ENCODE results near the gene TRIM65. TPM values are rescaled to one million over a fixed set of nuclear protein-coding genes. Genes with fewer than 3 reads are reported as not detected.

The TRIM65 gene
- total and polyA plus RNA-seq, 2 of the 13 experiments (the other 11 are each of a cell fraction or from before 2014, with no cell fraction given) = 10.3 to 22.4 TPM

DNA sequence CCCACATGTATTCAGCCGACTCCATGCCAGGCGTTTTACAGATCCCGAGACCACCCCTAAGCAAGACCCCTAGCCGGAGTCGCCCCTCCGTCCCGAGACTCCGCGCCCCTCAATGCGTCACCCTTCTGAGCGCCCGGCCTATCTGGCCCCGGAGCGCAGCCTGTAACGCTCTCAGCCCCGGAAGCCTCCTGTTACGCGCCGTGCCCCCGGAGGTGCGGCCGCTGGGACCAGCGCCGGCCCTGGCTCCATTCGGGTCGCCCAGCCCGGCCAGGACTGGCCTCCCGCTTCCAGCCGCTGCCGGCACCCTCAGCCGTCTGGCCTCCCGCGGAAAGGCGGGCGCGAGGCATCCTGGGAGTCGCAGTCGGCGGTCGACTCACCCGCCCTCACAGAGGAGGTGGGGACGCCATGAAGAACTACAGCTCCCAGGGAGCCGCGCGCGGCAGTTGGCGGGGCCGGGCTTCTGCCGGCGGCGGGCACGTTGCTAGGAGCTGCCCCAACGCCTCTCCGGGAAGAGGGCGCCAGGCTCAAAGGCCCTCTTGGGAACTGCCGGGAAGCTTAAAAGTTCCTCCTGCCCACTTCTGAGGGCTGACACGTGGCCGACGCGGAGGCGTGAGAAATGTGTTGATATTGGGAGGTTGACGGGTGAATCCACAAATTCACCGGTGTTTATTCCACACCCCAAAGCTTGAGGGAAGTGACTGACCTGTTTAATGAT is 44.1 kb upstream of the TRIM65 start, which contains the start of gene FBF1 (continued):
- TF ChIP-seq, protein P1, sequence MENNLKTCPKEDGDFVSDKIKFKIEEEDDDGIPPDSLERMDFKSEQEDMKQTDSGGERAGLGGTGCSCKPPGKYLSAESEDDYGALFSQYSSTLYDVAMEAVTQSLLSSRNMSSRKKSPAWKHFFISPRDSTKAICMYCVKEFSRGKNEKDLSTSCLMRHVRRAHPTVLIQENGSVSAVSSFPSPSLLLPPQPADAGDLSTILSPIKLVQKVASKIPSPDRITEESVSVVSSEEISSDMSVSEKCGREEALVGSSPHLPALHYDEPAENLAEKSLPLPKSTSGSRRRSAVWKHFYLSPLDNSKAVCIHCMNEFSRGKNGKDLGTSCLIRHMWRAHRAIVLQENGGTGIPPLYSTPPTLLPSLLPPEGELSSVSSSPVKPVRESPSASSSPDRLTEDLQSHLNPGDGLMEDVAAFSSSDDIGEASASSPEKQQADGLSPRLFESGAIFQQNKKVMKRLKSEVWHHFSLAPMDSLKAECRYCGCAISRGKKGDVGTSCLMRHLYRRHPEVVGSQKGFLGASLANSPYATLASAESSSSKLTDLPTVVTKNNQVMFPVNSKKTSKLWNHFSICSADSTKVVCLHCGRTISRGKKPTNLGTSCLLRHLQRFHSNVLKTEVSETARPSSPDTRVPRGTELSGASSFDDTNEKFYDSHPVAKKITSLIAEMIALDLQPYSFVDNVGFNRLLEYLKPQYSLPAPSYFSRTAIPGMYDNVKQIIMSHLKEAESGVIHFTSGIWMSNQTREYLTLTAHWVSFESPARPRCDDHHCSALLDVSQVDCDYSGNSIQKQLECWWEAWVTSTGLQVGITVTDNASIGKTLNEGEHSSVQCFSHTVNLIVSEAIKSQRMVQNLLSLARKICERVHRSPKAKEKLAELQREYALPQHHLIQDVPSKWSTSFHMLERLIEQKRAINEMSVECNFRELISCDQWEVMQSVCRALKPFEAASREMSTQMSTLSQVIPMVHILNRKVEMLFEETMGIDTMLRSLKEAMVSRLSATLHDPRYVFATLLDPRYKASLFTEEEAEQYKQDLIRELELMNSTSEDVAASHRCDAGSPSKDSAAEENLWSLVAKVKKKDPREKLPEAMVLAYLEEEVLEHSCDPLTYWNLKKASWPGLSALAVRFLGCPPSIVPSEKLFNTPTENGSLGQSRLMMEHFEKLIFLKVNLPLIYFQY (CRISPR knock-in tag; IDR thresholded peaks at IDR 0.05; ENCODE audit: borderline replicate concordance) = peak; percentile 91
- TF ChIP-seq XBP1 (CRISPR knock-in tag; IDR thresholded peaks at IDR 0.05) (no peak), U2AF2 (IDR thresholded peaks at IDR 0.05; ENCODE audit: low read depth, low read length) (no peak), ZNF569 (CRISPR knock-in tag; IDR thresholded peaks at IDR 0.05; ENCODE audit: borderline replicate concordance) (peak; percentile 71; the same call in 1 of the 2 replicates), TRAFD1 (CRISPR knock-in tag; IDR thresholded peaks at IDR 0.05; ENCODE audit: borderline replicate concordance) (0 out of 2 replicates have a peak, but pooled peaks have one; percentile 26), MLXIP (CRISPR knock-in tag; IDR thresholded peaks at IDR 0.05; ENCODE audit: borderline replicate concordance) (no peak; the same call in 1 of the 2 replicates), DDIT3 (CRISPR knock-in tag; IDR thresholded peaks at IDR 0.05) (no peak; the same call in 1 of the 2 replicates), NFYC (CRISPR knock-in tag; IDR thresholded peaks at IDR 0.05) (peak; percentile 65), ONECUT2 (CRISPR knock-in tag; IDR thresholded peaks at IDR 0.05) (no peak), ZNF441 (CRISPR knock-in tag; IDR thresholded peaks at IDR 0.05; ENCODE audit: borderline replicate concordance) (peak; percentile 51; the same call in 1 of the 2 replicates), HNRNPK (IDR thresholded peaks at IDR 0.05; ENCODE audit: low read depth, low read length, poor library complexity, severe bottlenecking) (peak; percentile 57), ZNF772 (CRISPR knock-in tag; IDR thresholded peaks at IDR 0.05) (peak; percentile 88), HINFP (CRISPR knock-in tag; IDR thresholded peaks at IDR 0.05; ENCODE audit: low read depth) (peak; percentile 61), MATR3 (CRISPR knock-in tag; IDR thresholded peaks at IDR 0.05) (no peak)
- TF ChIP-seq, protein P2, sequence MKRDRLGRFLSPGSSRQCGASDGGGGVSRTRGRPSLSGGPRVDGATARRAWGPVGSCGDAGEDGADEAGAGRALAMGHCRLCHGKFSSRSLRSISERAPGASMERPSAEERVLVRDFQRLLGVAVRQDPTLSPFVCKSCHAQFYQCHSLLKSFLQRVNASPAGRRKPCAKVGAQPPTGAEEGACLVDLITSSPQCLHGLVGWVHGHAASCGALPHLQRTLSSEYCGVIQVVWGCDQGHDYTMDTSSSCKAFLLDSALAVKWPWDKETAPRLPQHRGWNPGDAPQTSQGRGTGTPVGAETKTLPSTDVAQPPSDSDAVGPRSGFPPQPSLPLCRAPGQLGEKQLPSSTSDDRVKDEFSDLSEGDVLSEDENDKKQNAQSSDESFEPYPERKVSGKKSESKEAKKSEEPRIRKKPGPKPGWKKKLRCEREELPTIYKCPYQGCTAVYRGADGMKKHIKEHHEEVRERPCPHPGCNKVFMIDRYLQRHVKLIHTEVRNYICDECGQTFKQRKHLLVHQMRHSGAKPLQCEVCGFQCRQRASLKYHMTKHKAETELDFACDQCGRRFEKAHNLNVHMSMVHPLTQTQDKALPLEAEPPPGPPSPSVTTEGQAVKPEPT (CRISPR knock-in tag; IDR thresholded peaks at IDR 0.05; ENCODE audit: low read depth) = peak; percentile 88; the same call in 1 of the 2 replicates

Data from HepG2 (cell line).